T-helper 17 cell (primary cell): ENCODE data around the gene RNF150. TPM values are rescaled to one million over a fixed set of nuclear protein-coding genes. Genes with fewer than 3 reads are reported as not detected.

Experiments used
- ATAC-seq: fragments of 150-1000 bp; cut with Tn5 transposase; 2 replicates; pipeline ENCODE4 v1.10.0; 2021; ENCODE audit warnings: mild to moderate bottlenecking, moderate library complexity
- DNase-seq, 3 donors: peaks; one replicate each; pipeline versions ENCODE4 v3.0.0 to v3.0.0-alpha.2; 2020 to 2021
- H3K9me3 ChIP-seq: one replicate; pipeline ENCODE4 v1.7.0; 2013; ENCODE audit warnings: low read length, mild to moderate bottlenecking; ENCODE audit not compliant: control insufficient read depth, poor library complexity, severe bottlenecking
- H3K27ac Mint-ChIP-seq: one replicate; pipeline ENCODE4 v1.8.0; 2022; ENCODE audit warnings: mild to moderate bottlenecking, moderate library complexity, mixed read lengths
- H3K27me3 Mint-ChIP-seq: one replicate; pipeline ENCODE4 v1.8.0; 2022; ENCODE audit warnings: mixed read lengths
- H3K36me3 Mint-ChIP-seq: one replicate; pipeline ENCODE4 v1.8.0; 2022; ENCODE audit warnings: low read depth, mixed read lengths
- H3K4me1 Mint-ChIP-seq: one replicate; pipeline ENCODE4 v1.8.0; 2022; ENCODE audit warnings: mild to moderate bottlenecking, mixed read lengths
- H3K4me3 Mint-ChIP-seq: one replicate; pipeline ENCODE4 v1.8.0; 2022; ENCODE audit warnings: mild to moderate bottlenecking, moderate library complexity, mixed read lengths
- total RNA-seq, 4 donors: library from RNA in 2 of 4; stranded (reverse) in 2 of 4; gene quantifications; one replicate each; pipeline ENCODE4 v1.2.3 and lab custom pipeline; 2022 to 2026

RNF150 gene
- total RNA-seq, 2 donors from 2014 or later: not detected

DNA sequence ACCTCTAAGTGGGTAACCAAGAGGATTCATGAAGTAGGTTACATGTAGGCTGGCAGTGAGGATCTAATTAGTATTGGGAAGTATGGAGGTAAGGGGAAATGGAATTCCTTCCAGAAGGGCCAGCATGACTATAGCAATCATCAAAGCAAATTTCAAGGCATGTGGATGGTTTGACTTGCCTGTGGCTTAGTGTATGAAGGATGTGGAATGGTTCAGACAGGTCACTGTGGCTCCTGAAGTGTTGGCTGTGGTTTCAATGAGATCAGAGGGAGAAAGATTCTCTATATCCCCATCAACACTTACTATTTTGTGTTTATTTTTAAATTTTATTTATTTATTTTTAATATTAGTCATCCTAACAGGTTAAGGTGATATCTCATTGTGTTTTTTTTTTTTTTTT, 255.5 kb downstream of the RNF150 start:
- Mint-ChIP-seq H3K27me3 (no peaks in the 10 kb centered on the region), H3K36me3 (peaks cover 4% of the 10 kb centered on the region), H3K27ac (no peak overlapping the region), H3K4me3 (no peak overlapping the region), H3K4me1 (no peaks in the 10 kb centered on the region)
- DNase-seq: no peak
- no peaks in the 10 kb centered on the region for H3K9me3 ChIP-seq
- ATAC-seq: no peak

DNA sequence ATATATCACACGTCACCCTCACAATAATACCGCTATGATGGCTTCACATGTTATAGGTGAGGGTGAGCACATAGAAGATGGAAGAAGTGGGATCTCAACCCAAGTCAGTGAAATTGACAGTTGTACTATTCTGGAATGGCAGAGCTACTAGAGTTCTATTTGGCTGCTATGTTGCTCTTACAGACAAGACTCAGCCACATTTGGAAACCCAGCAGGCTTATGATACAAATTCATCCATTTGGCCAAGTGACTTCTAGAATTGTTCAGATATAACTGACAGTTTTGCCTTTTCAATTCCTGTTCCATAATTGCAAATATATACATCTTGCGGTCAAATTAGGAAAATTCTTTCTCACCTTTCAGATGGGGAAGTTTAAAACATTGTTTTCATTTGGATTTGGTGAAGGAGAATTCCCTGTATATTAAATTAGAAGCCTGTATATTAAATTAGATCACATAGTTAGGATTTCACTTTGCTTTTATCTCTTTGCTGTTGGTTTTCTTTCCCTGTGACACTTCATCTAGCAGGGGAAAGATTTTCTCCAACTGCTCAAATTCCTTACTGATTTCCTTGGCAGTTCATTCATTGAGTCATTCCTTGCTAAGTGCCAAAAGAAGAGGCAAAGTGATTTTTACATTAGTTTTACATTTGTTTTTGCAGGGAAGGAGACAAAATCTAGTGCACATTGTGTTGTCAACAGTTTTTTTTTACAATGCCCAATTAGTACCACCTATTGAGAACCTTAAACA, 256.5 kb downstream of the RNF150 start:
- peaks cover 4% of the 10 kb centered on the region for H3K36me3 Mint-ChIP-seq

DNA sequence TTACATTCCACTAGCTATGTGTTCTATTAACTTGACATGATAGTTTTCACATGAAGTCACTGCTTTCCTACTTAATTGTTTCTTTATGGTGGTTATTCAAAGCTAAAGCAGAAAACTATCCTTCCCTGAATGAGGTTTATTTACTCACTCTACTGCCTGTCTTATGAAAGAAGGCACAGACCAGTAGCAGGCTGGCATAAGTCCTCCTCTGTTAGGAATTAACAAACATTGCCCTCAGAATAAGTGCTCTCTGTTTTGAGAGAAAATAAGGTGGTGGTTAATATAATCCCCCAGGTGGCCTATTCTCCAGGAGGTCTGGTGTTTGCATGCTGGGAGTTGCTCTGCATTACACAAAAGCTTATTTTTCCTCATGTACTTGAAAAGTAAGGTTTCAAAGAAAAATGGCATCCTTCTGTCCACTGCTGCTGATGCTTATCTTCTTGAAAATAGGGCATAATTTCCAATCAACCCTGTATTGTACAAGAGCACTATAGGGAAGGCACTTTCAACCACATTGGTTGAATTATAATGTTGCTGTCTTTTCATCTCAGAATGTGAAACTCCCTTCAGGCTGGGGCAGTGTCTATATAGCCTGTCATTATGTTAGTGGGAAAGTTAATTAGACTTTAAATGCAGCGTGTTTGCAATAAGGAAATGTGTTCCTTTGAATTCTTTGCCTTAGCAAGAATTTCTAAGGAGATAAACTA, 257.4 kb downstream of the RNF150 start:
- H3K4me1 Mint-ChIP-seq: no peaks in the 10 kb centered on the region
- H3K4me3 Mint-ChIP-seq: no peak overlapping the region
- no peak overlapping the region for H3K27ac Mint-ChIP-seq
- H3K27me3 Mint-ChIP-seq: no peaks in the 10 kb centered on the region
- H3K9me3 ChIP-seq: no peaks in the 10 kb centered on the region
- no peak for ATAC-seq
- H3K36me3 Mint-ChIP-seq: peaks cover 2% of the 10 kb centered on the region
- no peak for DNase-seq

More for the DNA sequence above, 256.5 kb downstream of the RNF150 start:
- no peaks in the 10 kb centered on the region for H3K4me1 Mint-ChIP-seq
- H3K9me3 ChIP-seq: no peaks in the 10 kb centered on the region
- H3K27ac Mint-ChIP-seq: no peak overlapping the region
- H3K4me3 Mint-ChIP-seq: no peak overlapping the region
- DNase-seq (no peak), ATAC-seq (no peak)
- no peaks in the 10 kb centered on the region for H3K27me3 Mint-ChIP-seq

DNA sequence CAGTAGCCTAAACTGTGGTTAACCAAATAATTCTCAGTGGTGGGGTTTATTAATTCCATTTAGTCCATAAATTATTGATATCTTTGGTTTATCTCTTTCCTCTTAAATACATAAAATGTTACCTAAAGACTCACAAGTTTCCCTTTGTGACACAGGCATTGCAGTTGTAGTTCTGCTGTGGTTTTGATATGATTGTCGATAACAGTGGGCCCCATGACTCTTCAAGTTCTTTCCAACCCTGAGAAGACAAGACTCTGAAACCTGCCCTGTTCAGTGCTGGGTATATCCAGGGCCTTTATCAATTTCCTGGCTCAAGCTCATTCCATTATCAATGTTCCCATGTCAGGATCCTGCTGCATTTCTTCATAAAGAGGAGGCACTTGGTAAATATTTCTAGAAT, 259.2 kb downstream of the RNF150 start:
- H3K9me3 ChIP-seq: no peaks in the 10 kb centered on the region
- Mint-ChIP-seq H3K27me3 (peaks cover 6% of the 10 kb centered on the region), H3K36me3 (no peaks in the 10 kb centered on the region), H3K4me1 (no peaks in the 10 kb centered on the region), H3K27ac (no peak overlapping the region), H3K4me3 (no peak overlapping the region)
- ATAC-seq (no peak), DNase-seq (no peak)

DNA sequence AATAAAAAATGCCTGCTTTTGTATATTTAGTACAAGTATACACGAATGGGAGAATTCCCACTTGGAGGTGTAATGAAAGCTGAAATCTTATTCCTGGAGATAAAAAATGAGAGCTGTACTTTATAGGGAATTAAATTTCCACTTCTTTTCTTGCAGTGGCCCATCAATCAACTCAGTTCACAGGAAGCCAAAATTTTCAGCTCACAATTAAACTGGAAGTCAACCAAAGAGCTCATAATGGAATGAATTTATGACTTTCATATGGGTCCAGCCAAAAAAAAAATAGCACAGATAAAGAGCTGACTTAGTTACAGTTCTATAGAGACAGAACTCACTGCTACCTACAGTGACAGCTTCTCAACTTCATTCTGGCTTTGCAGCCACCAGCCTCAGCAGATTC, 261.9 kb downstream of the RNF150 start:
- DNase-seq (no peak), ATAC-seq (no peak)
- Mint-ChIP-seq H3K27ac (no peak overlapping the region), H3K27me3 (peaks cover 14% of the 10 kb centered on the region), H3K4me1 (no peaks in the 10 kb centered on the region), H3K36me3 (no peaks in the 10 kb centered on the region), H3K4me3 (no peak overlapping the region)
- no peaks in the 10 kb centered on the region for H3K9me3 ChIP-seq

DNA sequence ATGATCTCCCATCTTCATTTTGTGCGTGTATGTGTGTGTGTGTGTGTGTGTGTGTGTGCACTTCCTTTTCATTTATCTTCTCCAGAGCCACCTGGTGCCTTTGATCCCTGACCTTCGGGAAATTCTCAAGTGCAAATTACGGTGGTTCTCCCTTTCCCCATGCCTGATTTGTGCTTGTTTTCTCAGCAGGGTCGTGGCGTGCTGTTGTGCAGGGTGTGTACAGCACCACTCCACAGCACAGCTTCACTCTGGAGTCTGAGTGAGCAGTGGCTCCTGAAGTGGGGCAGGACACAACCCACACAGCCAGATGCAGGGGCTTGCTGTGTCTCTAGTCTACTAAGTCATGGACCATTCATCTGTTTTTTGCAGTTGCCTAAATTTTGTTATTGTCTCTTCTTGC, 262.8 kb downstream of the RNF150 start:
- Mint-ChIP-seq H3K4me3 (no peak overlapping the region), H3K27ac (no peak overlapping the region), H3K4me1 (no peaks in the 10 kb centered on the region), H3K27me3 (peaks cover 14% of the 10 kb centered on the region), H3K36me3 (no peaks in the 10 kb centered on the region)
- DNase-seq (no peak), ATAC-seq (no peak)
- no peaks in the 10 kb centered on the region for H3K9me3 ChIP-seq

DNA sequence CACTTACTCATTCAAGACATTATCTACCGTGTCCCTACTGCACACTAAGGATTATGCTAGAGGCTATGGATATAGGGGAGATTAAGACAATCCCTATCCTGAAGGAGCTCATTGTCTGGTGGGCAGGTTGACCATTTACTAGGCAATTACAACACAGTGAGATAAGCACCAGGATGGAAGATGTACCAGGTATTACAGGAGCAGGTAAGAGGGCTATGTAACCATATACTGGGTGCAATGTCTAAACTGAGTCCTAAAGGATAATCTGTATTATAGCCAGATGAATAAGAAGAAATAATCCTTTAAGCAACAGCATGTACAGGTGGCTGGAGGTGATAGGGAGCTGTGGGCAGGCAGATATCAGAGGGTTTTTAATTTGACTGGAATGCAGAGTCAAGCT, 263.8 kb downstream of the RNF150 start:
- Mint-ChIP-seq H3K4me1 (no peaks in the 10 kb centered on the region), H3K27me3 (peaks cover 23% of the 10 kb centered on the region), H3K27ac (no peak overlapping the region), H3K4me3 (no peak overlapping the region), H3K36me3 (no peaks in the 10 kb centered on the region)
- DNase-seq (no peak), ATAC-seq (no peak)
- no peaks in the 10 kb centered on the region for H3K9me3 ChIP-seq

DNA sequence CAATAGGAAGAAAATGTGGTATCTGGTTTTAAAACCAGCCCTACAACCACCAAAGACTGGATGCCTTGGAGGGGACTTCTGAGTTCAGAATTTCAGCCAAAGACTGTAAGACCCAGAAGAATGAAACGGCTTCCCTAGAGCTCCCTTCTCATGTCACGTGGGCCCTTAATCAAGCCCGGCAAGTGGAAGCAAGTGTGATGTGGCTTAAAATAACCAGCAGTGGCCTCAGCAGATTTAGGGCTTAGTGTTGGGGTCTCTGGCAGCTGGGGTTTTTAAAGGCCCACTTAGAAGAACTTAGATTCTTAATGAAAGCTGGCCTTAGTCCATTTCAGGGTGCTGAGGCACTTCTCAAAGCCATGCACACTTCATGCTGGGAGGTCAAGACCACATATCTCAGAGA, 265.9 kb downstream of the RNF150 start:
- H3K27ac Mint-ChIP-seq: no peak overlapping the region
- H3K4me1 Mint-ChIP-seq: peaks cover 9% of the 10 kb centered on the region
- no peaks in the 10 kb centered on the region for H3K36me3 Mint-ChIP-seq
- no peak overlapping the region for H3K4me3 Mint-ChIP-seq
- no peak for ATAC-seq
- H3K27me3 Mint-ChIP-seq: peaks cover 44% of the 10 kb centered on the region
- H3K9me3 ChIP-seq: no peaks in the 10 kb centered on the region
- no peak for DNase-seq

DNA sequence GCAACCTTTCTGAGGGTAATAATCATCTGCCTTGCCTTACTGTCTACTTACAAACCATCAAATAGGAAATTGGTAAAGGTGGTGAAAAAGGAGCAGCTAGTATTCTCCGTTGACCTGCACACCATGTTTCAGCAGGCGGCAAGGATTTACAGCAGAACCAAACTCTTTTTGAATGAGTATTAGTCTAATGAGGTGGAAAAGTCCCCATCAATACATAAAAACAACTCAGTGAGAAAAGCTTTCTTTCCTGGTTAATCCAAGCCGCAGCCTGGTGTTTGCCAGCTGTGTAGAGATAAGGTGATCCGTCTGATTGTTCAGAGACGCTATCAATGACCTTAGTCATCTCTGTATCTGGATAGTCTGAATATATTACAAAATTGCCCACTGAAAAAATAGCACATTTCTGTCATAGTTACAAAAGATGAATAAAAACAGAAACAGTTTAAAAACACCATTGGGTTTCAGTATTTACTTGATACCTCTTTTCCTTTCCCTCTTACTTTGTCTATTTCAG, 266.7 kb downstream of the RNF150 start:
- Mint-ChIP-seq H3K27me3 (peaks cover 52% of the 10 kb centered on the region), H3K36me3 (no peaks in the 10 kb centered on the region), H3K4me1 (peaks cover 11% of the 10 kb centered on the region), H3K27ac (no peak overlapping the region), H3K4me3 (no peak overlapping the region)
- no peak for ATAC-seq
- DNase-seq: no peak
- H3K9me3 ChIP-seq: no peaks in the 10 kb centered on the region

DNA sequence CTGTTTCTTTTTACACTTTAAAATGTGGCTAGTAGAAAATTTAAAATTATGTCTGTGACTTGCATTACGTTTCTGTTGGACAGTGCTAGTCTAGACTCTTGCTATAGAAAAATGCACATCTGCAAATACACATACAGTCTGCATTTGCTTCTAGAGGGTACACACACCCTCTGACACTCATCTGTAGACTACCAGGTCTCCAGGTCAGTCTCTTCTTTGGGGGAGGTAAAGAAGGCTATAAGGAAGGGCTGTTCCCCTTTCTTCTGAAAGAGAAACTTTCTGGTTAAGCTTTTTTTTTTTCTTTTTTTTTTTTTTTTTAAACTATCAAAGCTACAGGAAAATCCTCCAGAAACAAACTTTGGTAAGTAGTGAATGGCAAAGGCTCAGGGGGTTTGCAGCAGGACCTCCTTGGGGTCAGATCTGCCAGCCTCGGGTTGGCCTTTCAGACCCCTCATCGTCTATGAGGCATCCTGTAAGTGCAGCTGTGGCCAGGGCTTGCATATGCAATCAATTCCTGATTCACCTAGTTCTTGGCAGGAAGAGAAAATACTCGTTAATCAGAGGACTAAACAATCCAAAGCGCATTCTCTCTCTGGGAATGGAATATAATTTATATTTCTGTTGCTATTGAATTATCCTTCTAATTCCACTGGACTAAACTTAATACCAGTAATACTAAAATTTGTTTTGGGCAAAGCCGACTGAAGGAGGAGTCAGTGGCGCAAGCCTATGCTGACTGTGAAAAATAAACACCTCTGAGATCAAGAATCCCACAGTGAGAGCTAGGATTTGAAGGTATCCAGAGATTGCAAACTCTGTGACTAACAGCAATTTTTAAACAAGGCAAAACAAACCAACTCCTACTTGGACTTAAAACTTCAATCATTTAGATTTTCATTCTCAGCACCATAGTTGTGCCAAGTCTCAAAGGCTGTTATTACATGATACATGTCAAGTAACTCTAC, 267.7 kb downstream of the RNF150 start:
- H3K9me3 ChIP-seq: no peaks in the 10 kb centered on the region
- ATAC-seq (no peak), DNase-seq (no peak)
- no peak overlapping the region for H3K27ac Mint-ChIP-seq
- no peak overlapping the region for H3K4me3 Mint-ChIP-seq
- H3K36me3 Mint-ChIP-seq: no peaks in the 10 kb centered on the region
- peaks cover 55% of the 10 kb centered on the region for H3K27me3 Mint-ChIP-seq
- H3K4me1 Mint-ChIP-seq: peaks cover 11% of the 10 kb centered on the region

DNA sequence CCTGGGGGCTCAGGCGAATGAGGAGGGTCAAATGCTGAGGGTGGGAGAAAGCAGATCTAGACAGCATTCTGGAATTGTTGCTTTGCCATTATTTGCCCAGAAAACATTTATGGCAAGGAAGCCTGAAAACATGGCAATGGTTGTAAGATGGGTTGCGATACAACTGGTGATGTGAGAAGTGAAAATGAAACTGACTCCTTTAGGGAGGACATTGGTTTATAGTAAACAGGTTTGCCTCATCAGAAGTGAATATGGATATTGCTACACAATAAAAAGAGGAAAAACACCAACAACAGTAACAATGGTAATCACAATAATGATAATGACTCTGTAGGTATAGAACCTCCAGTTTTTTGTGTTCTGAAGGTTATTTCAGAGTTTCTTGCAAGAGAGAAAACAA, 270.1 kb downstream of the RNF150 start:
- no peak for DNase-seq
- H3K9me3 ChIP-seq: no peaks in the 10 kb centered on the region
- peak overlapping the region; percentile 57 for H3K4me3 Mint-ChIP-seq
- H3K27me3 Mint-ChIP-seq: peaks cover 52% of the 10 kb centered on the region
- no peak for ATAC-seq
- no peak overlapping the region for H3K27ac Mint-ChIP-seq
- H3K36me3 Mint-ChIP-seq: no peaks in the 10 kb centered on the region
- peaks cover 11% of the 10 kb centered on the region for H3K4me1 Mint-ChIP-seq

DNA sequence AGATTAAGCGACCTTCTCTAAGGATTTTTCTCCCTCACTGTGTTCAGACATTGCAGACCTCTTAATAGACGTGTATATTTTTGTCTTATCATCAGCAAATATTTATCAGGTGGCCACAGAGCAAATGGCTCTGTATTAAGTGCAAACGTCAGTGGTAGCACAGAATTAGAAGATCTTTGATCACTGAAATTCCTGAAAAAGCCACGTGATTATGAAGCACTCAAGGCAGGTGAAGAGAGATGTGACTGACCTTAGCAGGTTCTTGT, 271.2 kb downstream of the RNF150 start:
- ATAC-seq: no peak
- DNase-seq: no peak
- H3K9me3 ChIP-seq: no peaks in the 10 kb centered on the region
- H3K36me3 Mint-ChIP-seq: no peaks in the 10 kb centered on the region
- no peak overlapping the region for H3K27ac Mint-ChIP-seq
- peak overlapping the region; percentile 36 for H3K4me3 Mint-ChIP-seq
- H3K4me1 Mint-ChIP-seq: peaks cover 11% of the 10 kb centered on the region
- peaks cover 51% of the 10 kb centered on the region for H3K27me3 Mint-ChIP-seq
